ENCODE measurements around the gene ADAMTS16.

DNA sequence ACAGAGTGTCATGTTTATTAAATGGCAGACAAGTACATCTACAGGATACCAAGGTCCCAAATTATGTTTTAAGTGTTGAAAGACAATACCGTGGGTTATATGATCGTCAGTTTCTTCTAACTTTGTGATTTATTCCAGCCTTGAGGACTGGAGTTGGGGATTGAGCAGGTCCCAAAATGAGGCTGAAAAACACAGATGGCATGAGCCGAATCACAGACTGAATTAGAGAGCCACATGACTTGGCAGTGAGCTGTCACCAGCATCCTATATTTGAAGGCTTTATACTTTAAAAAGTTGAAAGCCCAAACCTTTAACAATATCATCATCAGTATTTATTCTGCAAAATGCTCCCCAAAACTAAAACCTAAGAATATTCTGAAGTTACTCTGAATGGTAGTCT lies 79.4 kb downstream of the ADAMTS16 start:
- no peak for TF ChIP-seq EP300 (IDR thresholded peaks at IDR 0.05)
- TF ChIP-seq, protein P1, sequence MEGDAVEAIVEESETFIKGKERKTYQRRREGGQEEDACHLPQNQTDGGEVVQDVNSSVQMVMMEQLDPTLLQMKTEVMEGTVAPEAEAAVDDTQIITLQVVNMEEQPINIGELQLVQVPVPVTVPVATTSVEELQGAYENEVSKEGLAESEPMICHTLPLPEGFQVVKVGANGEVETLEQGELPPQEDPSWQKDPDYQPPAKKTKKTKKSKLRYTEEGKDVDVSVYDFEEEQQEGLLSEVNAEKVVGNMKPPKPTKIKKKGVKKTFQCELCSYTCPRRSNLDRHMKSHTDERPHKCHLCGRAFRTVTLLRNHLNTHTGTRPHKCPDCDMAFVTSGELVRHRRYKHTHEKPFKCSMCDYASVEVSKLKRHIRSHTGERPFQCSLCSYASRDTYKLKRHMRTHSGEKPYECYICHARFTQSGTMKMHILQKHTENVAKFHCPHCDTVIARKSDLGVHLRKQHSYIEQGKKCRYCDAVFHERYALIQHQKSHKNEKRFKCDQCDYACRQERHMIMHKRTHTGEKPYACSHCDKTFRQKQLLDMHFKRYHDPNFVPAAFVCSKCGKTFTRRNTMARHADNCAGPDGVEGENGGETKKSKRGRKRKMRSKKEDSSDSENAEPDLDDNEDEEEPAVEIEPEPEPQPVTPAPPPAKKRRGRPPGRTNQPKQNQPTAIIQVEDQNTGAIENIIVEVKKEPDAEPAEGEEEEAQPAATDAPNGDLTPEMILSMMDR (IDR thresholded peaks at IDR 0.05) = no peak
